Hypothalamus (tissue), 51 donors: Measurements from ENCODE around the gene RASIP1.
"Not testable (repeated sequence)": the region's sequence is repeated elsewhere in the genome, so short reads cannot be mapped to it uniquely, and the experiment has no call there.

Experiments
- DNase-seq, 51 donors: peaks; one replicate each; lab custom pipeline; 2025; lab: John Stamatoyannopoulos, UW

The RASIP1 gene

DNA sequence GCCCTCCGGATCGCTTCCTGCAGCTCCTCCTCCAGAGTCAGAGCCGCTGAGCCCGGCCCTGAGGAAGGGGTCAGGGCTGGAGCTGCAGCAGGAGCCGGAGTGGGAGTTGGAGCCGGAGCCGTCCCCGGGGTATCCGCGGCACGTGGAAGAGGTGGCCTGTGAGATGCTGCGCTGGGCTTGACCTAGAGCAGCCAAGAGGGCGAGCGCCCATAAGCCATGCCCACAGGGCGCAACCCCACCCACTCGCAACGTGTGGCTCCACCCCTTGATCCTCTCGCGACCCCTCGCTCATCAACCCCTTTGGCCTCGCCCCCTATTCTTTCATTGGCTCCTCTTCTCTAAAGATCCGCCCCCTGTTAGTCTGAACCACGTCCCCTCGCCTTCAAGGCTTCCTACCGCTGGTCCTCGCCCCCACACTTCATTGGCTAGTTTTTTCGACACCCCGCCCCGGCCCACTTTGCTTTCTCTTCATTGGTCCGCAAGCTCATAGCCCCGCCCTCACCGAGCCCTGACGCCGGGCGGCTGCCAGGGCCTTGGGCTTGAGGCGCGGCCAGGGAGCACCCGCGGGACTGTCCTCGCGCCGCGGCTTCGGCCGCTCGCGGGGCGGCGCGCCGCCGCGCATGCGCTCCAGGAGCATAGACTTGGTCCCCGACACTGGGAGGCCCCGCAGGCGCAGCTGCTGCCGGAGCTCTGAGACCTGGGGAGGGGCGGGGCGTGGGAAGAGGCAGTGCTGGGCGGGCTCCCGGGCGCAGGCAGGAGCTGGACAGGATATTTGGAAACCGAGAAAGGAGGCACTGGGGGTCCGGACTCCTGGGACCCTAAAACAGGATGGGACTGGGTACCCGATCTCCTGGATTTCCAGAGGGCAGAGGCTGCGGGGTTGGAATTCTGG lies 26.3 kb downstream of the RASIP1 start:
- DNase-seq, result peak; percentile 53 to 99 (median 98)

GRCh38 chr19:48713041-48713863 lies 27.2 kb downstream of the RASIP1 start:
- DNase-seq, result peak in 3 of 51 donors; percentile 8 to 31 (median 12)

- no peak for DNase-seq
Measured at GRCh38 chr19:48711106-48711662, 29.2 kb downstream of the RASIP1 start.

GRCh38 chr19:48708471-48708870 lies 31.9 kb downstream of the RASIP1 start:
- no peak for DNase-seq

DNA sequence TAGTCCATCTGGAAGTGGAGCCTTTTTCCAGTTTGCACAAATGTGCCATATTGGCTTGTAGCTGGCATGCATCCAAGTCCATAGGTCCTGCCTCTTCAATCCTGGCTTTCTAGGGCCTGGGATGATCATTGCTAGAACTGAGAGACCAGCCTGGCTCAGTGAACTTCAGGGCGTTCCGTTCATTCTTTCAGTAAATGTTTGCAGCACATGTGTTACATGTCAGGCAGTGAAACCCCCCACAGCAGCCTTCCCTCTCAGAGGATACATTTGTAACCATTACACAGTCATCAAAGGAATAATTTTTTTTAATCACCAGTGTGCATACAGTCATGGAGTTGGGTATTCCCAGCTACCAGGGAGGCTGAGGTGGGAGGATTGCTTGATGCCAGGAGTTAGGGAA lies 35.0 kb downstream of the RASIP1 start:
- DNase-seq, result no peak

DNA sequence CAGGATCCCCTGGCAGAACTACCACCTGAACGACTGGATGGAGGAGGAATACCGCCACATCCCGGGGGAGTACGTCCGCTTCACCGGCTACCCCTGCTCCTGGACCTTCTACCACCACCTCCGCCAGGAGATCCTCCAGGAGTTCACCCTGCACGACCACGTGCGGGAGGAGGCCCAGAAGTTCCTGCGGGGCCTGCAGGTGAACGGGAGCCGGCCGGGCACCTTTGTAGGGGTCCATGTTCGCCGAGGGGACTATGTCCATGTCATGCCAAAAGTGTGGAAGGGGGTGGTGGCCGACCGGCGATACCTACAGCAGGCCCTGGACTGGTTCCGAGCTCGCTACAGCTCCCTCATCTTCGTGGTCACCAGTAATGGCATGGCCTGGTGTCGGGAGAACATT lies 37.1 kb downstream of the RASIP1 start:
- no peak for DNase-seq

DNA sequence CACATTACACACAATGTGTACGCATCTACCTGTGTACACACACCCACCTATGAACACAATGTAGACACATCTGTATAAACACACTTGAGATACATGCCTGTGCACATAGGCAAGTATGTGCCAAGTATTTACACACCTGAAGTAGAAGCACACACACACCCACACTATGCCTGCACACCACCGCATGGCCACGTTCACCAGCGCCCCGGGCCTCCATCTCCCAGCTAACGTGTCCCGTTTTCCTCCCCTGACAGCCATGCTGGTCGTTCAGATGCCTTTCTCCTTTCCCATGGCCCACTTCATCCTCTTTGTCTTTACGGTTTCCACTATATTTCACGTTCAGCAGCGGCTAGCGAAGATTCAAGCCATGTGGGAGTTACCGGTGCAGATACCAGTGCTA lies 37.7 kb downstream of the RASIP1 start:
- no peak for DNase-seq

- DNase-seq, result no peak
Measured at GRCh38 chr19:48698046-48698445, 42.4 kb downstream of the RASIP1 start.

DNA sequence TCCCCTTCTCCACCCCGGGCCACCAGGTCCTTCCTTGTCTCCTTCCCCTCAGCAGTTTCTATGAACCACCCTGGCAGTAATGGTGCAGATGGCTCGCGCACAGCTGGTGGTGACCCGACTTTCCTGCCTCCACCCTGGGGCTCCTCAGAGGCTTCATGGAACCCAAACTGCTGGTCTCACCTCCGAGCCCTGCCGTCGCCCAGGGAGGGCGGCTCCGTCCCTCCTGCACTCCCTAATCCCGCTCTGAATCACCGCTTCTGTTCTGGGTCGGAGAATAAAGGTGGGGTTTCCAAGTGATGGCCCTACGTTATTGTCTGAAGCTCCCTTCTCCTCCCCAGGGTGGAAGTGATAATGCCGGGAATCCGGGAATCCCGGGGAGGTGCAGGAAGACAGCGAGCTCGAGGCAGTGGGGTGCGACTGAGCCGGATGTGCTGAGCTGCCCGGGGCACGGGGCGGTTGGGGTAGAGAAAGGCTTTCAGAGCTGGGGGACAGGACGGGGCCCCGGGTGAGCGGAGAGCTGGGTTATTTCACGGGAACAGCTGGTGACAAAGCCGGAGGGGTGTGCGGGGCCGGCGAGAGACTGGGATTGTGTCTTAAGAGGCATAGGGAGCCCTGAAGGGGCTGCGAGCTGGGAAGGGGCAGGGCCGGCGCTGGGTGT lies 43.9 kb downstream of the RASIP1 start:
- no peak for DNase-seq

DNA sequence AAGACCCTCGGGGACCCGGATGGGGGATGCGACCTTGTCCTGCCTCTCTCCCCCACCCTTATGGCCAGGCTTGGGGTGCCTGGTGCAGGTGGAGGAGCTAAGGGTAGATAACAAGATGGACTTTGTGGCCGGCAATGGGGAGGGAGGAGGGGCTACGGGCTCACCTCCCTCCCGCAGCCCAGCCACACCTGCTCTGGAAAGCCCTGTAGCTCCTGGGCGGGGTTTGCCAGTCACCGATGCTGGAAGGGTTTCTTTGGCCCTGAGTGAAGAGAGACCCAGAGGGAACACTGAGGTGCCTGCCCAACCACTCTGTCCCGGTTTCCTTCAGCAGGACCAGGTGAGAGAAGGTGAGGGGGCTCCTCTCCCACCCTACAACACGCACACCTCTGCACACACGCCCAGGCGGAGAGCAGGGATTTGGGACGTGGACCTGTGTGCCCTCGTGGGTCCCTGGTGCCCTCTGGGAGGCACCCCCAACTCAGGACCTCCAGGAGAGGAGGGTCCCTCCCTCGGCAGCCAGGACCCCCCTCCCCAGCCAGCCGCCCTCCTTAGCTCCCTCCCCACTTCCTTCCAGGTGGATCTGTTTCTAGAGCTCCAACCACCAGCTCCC lies 44.6 kb downstream of the RASIP1 start, which contains the start of gene FUT2:
Gene FUT2 (plus strand): TSS at position 229 of the 610 bp plus-strand sequence. CDS start 6,986 bp downstream, outside the sequence.
- no peak for DNase-seq

GRCh38 chr19:48693629-48694028 lies 46.8 kb downstream of the RASIP1 start:
- not testable (repeated sequence) for DNase-seq

GRCh38 chr19:48689449-48689848 lies 51.0 kb downstream of the RASIP1 start:
- no peak for DNase-seq

DNA sequence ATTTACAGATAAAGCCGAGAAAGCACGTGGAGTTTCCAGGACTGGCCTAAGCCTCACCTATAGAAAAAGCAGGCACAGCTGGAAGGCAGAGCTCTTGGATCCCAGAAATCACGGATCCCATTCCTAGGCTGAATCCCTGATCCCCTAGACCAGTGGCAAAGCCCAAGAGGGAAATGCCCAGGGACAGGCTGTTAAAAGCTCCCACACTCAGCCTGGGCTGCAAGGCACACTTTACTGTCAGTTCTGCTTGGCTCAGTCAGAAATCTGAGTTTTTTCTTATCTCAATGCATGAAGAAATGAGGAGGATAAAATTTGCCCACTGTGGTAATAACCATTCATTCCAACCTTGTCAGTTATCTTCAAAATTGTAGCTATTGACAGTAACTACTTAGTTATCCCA lies 52.6 kb downstream of the RASIP1 start:
- DNase-seq, result no peak

- not testable (repeated sequence) for DNase-seq
Measured at GRCh38 chr19:48686637-48687036, 53.8 kb downstream of the RASIP1 start.

DNA sequence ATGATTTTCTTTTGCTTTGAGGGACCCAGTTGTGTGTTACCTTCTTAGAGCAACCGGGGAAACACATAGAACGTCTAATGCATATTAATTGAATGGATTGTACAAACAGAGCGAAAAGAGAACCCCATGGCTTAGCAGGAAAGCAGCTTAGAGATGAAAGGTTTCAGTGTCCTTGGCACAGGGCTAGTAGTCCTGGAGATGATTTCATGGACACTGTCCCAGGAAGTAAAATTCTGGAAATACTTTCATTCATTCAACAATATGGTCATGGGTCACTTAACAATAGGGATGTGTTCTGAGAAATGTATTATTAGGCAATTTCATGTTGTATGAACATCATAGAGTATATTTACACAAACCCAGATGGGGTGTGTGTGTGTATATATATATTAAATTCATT lies 54.3 kb downstream of the RASIP1 start:
- peak in 1 of 51 donors; percentile 6 for DNase-seq

GRCh38 chr19:48685583-48685982 lies 54.8 kb downstream of the RASIP1 start:
- DNase-seq, result no peak

DNA sequence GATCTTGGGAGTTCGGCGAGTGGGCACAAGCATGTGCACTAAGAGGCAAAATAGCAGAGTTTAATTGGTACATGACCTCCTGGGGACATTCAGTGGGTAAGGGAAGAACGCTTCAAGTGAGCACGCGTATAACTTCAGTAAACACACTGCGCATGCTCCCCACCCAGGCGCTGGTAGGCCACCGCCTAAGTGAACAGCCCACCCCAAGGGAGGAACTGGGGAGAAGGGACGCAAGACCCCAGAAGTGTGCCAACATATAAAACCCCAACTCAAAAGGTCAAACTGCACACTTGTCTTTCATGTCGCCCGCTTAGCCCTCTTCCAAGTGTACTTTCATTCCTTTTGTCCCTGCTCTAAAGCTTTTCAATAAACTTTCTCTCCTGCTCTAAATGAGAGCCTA lies 57.1 kb downstream of the RASIP1 start:
- DNase-seq, result peak in 49 of 51 donors; percentile 8 to 85 (median 61)

DNA sequence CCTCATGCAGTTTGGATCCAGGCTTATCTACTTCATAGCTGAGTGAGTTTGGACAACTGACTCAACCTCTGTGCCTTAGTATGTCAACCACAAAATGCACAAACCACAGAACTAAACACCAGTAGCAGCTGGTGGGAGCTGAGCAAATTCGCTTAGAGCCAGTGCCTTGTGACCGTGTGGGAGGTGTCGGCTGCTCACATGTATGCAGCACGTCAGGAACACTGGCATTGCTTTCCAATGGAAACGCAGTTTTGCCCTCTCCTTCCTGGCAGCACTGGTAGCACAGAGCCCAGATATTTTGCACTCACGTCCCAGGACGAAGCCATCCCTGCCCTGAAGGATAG lies 59.3 kb downstream of the RASIP1 start:
- DNase-seq, result peak in 3 of 51 donors; percentile 9 to 40 (median 33)

GRCh38 chr19:48680436-48681126 lies 59.8 kb downstream of the RASIP1 start:
- DNase-seq, result no peak

DNA sequence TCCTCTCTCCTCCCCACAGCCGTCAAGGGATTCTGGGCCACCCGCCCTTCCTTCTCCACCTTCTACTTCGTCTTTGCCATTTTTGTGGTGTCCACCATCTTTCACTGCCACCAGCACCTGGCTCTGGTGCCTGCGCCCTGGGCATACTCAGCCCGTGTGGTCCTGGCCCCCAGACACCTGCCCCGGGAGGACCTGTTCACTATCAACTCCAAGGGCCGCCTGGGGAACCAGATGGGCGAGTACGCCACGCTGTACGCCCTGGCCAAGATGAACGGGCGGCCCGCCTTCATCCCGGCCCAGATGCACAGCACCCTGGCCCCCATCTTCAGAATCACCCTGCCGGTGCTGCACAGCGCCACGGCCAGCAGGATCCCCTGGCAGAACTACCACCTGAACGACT lies 60.4 kb downstream of the RASIP1 start:
- not testable (repeated sequence) for DNase-seq
